CD4-positive, alpha-beta T cell treated with Interleukin-10 for 1 hour (primary cell): ENCODE results near the gene COX6A1.
"Not testable (repeated sequence)": the region's sequence is repeated elsewhere in the genome, so short reads cannot be mapped to it uniquely, and the experiment has no call there.

ENCODE experiments used
- DNase-seq: peaks from one replicate; pipeline ENCODE4 v3.0.0-alpha.2; 2020

COX6A1 gene

DNA sequence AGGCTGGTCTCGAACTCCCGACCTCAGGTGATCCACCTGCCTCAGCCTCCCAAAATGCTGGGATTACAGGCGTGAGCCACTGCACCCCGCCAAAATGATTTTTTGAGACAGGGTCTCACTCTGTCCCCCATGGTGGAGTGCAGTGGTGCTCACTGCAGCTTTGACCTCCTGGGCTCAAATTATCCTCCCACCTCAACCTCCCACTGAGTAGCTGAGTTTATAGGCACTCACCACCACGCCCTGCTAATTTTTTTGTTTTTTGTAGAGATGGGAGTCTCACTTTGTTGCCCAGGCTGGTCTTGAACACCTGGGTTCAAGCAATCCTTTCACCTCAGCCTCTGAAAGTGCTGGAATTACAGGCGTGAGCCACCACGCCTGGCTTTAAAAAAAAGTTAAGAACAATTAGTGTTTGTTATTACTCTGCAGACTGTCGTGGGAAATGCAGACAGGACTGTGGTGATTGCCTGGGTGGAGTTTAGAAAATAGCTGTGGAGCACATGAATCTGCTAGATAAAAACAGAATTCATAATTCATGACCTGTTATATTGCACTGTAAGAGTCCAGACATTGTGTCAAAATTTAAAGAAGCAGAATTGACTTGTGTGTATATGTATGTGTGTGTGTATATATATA, 9.2 kb upstream of the COX6A1 start:
- DNase-seq = no peak

DNA sequence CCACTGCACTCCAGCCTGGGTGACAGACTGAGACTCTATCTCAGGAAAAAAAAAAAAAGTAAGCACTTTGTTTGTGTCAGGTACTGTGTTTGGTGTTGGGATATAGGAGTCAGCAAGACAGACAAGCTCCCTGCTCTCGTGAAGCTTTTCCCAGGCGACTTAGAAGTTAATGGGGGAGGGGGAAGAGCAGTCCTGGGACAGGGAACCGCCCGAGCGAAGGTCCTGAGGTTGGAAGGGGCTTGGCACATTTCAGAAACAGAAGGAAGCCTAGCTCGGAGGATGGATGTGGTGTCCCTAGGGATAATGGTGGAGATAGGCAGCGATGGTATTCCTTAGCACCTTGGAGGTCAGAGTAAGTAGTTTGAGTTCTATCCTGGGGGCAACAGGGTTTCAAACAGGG, 8.5 kb upstream of the COX6A1 start:
- no peak for DNase-seq

DNA sequence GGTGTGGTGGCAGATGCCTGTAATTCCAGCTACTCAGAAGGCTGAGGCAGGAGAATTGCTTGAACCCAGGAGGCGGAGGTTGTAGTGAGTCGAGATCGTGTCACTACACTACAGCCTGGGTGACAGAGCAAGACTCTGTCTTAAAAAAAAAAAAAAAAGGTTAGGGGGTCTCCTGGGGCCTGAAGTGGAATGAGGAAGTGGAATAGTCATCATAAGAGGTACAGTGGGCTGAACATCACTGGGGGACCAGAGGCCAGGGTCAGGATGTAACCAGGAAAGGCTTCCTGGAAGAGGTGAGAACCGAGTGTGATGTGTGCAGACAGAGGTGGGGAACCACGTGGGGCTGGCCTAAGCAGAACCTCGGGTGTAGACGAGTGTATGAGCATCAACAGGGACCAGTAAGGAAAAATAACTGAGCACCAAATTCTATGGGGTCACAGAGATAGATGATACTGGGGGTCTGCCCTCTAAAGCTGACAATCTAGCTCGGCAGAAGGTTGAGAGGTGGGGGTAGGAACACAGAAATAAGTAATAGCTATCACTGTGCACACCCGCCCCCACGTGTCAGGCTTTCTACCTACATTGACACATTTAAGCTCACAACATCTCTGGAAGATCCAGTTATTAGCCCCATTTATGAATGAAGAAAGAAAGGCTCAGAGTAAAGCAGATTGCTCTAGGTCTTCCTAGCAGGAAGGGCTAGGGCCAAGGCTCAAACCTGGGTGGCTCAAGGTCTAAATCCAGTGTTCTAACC, 5.0 kb upstream of the COX6A1 start:
- no peak for DNase-seq

DNA sequence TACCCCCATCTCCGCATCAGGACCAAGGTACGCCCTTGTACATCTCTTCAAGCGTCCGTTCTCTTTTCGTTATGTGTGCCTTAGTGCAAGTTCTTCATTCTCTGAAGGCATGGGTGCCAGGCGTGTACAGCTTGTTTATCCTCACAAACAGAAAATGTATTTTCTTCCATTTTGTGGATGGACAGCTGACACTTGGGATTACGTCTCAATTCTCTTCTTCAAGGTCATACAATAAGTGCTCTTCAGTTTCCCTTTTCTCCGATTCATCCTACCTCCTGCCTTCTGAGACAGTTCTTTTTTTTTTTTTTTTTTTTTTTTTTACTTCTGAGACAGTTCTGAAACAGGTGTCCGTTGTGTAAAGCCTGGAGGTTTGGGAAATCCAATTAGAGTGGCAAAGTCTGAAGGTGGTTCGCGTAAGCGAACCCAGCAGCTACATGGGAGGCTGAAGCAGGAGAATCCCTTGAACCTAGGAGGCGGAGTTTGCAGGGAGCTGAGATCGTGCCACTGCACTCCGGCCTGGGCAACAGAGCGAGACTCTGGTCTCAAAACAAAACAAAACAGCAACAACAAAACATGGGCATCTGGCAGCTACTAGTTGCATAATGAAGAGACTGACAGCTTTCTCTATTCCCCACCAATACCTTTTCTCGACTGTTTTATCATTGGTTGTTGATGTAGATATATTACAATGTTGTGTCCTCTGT, 734 bp downstream of the COX6A1 start:
- no peak for DNase-seq

DNA sequence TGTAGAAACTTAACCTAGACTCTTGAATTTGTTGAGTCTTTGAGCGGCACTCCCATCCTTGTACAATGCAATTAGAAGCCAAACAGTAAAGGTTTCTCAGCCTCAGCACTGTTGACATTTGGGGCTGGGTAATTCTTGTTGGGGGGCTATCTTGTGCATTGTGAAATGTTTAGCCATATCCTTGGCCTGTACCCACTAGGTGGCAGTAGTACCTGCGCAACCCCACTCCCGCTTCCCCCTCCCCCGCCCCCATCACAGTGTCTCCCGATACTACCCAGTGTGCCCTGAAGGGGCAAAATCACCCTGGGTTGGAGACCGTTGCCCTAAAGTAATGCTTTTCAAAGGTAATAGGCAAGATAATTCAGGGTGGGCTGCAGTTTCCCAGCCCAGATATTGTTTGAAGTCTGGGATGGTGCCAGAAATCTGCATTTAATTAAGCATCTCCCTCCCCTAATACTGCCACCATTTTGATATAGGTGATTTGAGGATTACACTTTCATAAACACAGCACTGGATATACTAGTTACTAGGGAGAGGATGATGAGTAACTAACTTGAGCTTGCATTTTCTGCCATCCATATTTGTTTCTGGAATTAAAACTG, 1.8 kb downstream of the COX6A1 start:
- peak; percentile 85 for DNase-seq

DNA sequence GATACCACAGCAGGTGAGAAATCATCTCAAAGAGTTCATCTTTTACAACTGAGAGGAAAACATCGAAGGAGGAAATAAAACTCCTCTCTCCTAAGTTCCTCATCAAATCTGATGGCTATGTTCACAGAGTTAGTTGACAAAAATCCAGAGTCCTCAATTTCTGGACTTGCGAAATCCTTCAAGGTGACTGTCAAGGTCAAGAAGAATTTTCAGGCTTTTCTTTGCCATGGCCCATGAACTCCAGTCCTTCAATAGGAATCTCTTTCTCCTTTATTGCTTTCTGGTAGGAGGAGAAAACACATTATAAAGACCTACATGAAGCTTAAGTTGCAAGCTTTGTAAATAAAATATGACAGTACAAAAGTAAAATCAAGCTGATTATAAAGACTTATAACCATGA, 6.8 kb downstream of the COX6A1 start:
- no peak for DNase-seq

DNA sequence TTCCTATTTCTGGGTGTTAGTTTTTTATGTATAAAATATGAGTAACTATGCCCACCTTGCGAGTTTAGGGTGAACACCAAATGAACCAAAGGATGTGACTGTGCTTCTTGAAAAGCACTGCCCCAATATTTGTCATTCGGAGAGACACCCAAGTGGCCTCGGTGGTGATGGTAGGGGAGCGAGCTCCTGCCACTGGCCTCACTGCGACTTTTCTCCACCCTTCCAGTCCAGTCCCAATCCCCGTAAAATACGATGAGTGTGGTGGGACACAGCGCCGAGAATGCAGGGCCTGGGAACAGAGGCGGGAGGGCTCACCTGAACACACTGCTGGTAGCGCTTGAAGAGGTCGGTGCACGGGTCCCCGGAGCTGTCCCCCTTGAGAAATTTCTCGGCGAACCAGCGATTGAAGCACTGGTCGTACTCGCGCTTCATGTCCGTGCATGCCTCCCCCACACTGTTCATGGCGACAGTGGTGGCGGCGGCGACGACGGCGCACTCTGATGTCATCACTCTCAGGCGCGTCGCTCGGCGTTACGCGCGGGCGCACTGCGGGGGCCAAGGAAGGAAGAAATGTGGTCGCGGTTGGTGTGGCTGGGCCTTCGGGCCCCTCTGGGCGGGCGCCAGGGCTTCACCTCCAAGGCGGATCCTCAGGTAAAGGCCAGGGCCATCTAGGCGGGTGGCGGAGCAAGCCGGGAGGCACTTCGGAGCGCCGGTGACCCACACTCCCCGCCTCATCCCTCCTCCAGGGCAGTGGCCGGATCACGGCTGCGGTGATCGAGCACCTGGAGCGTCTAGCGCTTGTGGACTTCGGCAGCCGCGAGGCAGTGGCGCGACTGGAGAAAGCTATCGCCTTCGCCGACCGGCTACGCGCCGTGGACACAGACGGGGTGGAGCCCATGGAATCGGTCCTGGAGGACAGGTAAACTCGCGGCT, 8.3 kb downstream of the COX6A1 start, which contains the start of the genes GATC and TRIAP1:
GATC (plus strand) TSS at position 534 of the 933 bp plus-strand sequence; CDS start at position 571, 37 bp downstream.
TRIAP1 (minus strand) TSS at position 474 of the 933 bp plus-strand sequence; CDS start at position 462, 12 bp downstream.
- peak; percentile 91 for DNase-seq

DNA sequence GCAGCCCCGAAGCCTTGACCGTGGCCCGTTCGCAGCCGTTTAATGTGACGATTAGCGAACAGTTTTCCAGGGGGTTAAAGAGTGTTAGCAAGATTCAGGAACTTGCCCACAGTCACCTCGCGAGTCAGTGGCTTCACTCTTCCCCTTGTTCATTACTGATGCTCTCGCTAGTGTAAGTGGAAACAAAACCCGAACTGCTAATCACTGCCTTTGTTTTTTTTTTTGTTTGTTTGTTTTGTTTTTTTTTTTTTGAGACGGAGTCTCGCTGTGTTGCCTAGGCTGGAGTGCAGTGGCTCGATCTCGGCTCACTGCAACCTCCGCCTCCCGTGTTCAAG, 8.9 kb downstream of the COX6A1 start:
- DNase-seq = not testable (repeated sequence)

DNA sequence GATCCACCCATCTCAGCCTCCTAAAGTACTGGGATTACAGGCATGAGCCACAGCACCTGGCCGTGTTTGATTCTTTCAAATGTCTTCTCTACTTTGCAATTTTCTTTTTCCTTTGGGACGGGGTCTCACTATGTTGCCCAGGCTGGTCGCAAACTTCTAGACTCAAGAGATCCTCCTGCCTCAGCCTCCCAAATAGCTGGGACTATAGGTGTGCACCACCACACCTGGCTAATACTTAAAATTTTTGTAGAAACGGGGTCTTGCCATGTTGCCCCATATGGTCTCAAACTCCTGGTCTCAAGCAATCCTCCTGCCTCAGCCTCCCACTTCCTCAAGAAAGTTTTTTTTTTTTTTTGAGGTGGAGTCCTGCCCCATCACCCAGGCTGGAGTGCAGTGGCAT, 10.1 kb downstream of the COX6A1 start:
- DNase-seq = no peak

DNA sequence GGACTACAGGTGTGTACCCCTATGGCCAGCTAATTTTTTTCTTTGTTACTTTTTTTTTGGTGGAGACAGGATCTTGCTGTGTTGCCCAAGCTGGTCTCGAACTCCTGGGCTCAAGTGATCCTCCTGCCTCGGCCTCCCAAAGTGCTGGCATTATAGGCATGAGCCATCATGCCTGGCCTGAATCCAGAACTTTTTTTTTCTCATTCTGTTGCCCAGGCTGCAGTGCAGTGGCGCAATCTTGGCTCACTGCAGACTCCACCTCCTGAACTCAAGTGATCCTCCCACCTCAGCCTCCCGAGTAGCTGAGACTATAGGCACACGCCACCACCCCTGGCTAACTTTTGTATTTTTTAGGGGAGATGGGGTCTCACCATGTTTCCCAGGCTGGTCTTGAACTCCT, 14.6 kb downstream of the COX6A1 start:
- not testable (repeated sequence) for DNase-seq

DNA sequence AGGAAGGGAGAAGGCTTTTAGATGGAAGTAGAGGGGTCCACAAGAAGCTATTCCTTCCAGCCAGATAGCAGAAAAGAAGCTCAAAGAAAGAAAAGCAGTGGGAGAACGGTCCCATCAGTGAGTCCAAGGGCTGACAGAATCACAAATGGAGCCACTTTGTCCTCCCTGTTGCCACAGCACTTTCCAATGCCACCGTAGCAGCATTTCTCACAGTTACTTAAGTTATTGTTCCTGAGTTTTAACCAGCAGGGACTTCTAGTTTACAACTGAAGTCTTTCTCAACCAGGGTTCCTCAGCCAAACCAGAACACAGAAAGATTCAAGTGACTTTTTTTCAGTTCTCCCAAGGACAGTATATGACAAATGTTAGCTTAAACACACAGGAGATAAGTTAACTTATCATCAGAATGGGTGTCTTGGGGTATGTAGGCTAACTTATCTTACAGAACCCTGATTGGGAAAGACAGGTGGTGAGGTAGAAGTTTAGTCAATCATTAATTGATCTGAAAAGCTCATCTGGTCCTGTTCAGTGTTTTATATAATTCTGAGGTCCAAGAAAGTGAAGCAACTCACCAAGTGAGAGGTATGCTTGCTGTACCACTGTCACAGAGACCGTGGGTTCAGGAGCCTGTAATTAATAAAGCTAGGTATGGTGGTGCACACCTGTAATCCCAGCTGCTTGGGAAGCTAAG, 15.3 kb downstream of the COX6A1 start:
- no peak for DNase-seq

DNA sequence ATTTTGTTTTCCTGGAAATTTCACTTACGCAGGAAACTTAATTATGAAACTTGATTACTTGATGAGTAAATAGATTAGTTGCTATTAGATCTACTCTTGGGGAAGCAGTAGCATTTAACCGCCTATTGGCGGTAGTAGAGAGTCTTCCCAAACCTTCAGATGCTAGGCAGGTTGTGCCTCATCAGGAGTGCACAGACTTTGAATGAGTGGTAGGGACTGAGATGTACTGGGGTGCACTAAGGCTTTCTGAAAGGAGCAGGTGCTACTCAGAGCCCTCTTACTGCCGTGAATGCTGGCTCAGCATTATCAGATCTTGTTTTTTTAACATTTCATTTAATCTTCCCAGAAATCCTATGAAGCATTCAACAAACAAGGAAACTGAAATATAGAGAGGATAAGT, 16.1 kb downstream of the COX6A1 start:
- DNase-seq = peak; percentile 63

DNA sequence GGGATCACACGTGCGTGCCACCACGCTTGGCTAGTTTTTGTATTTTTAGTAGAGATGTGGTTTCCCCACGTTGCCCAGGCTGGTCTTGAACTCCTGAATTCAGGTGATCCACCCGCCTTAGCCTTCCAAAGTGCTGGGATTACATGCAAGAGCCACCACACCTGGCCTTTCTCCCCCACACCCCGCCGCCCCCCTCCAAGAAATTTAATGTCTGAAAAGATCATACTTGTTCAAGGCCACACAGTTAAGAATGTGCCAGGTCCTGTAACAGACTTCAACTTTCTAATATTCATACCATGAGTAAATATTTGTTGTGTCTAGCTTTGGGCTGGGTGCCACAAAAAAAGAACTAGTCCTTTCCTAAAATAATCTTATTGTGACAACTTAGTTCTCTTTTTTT, 17.4 kb downstream of the COX6A1 start:
- DNase-seq = no peak

DNA sequence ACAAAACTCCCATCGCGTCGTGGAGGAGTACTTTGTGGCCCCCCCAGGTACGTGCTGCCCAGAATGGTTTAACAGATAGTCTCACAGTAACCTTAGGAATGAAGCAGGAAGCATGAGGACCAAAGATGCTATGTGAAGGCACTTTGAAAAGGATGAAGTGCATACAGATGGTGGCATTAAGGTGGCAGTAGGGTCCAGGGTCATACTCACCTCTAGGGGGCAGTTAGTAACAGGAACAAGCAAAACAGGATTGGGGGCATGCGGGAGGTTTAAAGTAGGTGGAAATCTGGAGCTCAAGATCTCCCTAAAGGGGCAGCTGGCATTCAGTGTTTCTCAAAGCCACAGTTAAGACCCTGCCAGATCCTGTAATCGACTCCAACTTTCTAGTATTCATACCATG, 19.2 kb downstream of the COX6A1 start:
- peak; percentile 30 for DNase-seq

DNA sequence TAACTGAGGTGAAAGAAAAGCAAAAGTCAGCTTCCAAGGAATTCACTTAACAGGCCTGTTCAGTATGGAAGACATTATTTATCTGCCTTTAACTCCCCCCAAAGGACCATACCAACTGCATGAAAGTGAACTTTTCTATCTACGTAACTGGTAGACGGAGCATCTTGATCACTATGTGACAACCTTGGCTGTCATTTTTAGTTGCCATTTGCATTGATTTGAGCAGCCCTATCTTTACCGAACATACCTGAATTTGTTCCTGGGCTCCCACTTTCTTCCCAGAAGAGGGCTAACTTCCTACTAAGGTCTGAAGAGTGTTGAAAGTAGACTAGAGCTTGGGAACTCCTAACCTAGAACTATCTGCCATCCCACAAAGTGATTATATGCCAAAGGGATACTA, 22.2 kb downstream of the COX6A1 start:
- no peak for DNase-seq

DNA sequence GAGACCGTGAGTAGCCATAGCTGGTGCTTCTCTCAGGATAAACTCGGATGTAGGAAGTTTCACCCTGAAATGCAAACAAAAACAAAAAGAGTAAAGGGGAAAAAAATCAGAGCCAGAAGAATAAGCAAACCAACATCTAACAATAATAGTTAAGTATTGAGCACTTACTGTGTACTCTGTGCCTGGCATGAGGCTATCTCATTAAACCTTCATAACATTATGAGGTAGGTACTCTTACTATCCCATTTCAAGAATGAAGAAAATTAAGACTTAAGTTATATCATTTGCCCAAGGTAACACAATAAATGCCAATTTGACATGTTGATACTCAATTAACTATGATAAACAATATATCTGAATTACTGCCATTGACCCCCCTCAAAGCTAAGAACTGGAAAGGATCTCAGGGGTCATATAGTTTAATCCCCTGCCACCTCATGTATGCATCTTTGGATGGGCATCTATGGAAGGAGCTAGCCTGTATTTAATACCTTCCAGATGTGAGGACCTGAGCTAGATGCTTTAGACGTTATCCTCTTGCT, 24.3 kb downstream of the COX6A1 start:
- no peak for DNase-seq

DNA sequence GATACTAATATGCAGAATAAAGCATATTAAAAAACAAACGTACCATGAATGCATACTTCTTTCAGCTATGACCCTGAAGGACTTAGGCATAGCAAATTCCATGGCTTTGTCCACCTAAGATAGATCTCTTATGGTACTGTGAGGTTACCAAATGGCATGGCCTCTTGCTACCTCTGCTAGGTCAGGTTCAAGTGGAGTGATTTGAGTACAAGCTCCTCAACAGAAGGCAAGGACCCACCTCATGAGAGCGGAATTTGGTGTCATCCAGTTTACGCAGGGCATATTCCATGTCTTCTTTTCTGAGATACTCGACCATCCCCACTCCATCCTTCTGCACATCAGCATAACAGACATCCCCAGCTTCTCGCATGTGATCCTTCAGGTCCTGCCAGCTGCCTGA, 25.8 kb downstream of the COX6A1 start:
- DNase-seq = no peak

DNA sequence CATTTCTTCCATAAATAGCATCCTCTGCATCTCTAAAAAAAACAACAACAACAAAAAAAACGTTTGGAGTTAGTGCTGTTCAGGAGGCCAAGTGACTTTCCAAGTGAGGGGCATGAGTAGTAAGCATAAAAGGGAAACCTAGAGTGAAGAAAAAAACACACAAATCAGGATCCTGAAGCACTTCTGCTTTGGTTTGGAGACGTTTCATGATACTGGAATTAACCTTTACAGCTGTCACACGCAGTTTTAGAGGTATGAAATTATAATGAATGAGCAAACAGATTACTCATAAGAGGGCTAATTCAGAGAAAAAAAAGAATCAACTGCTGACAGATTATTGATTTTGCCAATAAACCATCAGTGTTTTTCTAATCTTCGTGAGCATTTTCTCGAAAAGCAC, 27.8 kb downstream of the COX6A1 start:
- no peak for DNase-seq

DNA sequence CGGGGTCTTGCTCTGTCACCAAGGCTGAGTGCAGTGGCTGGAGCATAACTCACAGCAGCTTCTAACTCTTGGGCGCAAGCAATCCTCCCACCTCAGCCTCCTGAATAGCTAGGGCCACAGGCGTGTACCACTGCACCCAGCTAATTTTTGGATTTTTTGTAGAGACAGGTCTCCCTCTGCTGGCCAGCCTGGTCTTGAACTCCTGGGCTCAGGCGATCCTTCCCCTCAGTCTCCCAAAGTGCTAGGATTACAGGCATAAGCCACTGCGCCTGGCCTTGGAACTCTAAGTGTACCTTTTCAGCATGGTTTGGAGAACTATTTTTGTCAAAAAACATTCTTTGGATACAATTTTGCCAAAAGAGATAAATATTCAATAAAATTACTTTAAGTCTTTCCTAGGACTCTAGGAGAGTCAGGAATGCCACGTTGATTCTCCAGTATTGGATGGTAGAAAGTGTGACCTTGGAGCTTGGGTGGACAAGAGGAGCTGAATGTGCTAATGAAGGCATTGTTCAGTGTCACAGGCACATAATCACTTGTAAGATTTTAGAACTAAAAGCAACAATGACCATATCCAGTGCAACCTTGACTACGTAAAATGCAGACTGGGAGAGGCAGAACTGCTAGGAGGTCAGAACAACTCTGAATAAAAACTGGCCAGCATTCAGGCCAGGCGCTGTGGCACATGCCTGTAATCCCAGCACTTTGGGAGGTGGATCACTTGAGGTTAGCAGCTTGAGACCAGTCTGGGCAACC, 28.8 kb downstream of the COX6A1 start:
- peak; percentile 64 for DNase-seq

DNA sequence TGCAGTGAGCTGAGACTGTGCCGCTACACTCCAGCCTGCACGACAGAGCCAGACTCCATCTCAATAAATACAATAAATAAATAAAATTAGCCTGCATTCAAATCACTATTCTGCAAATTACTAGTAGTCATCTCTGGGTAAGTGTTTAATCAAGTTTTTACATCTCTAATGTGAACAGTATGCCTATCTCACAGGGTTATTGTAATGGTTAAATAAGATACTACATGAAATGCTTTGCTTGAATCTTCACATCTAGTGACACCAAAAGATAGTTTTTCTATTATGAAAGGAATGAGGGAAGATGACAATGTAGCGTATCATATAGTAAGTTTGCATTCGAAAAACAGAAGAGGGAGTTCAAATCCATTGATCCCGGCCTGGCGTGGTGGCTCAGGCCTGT, 29.5 kb downstream of the COX6A1 start:
- DNase-seq = no peak

DNA sequence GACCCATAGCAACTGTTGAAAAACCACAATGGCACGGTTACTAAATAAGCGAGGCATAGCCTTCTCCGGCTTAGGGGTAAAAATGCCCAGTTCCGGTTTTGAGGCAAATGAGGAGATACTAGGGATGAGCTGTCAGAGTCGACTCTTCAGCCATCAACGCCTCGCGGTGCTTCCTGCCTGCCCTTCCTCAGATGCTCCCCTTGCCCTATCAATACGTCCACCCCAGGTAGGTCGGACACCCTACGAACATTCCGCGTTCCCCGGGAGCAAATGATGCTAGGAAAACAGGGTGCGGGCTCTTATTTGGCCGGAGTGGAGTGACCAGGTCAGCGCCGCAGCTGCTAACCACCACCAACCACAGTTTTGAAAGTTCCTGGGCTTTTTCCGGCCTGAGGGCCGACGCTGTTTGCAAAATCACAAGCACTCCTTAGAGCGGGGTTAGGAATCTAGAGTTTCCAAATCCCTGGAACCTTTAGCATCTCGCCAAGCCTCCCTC, 30.5 kb downstream of the COX6A1 start:
- DNase-seq = peak; percentile 26
